ENCODE measurements around the gene C2orf80. TPM values are rescaled to one million over a fixed set of nuclear protein-coding genes. Genes with fewer than 3 reads are reported as not detected.
"Not testable (repeated sequence)": the region's sequence is repeated elsewhere in the genome, so short reads cannot be mapped to it uniquely, and the experiment has no call there.

Gene C2orf80
- total and polyA plus RNA-seq, 2 donors (not counting 3 experiments of a cell fraction or from before 2014, with no cell fraction given), result not detected

- peaks cover 9 to 23% of the 10 kb centered on the region in 2 experiments for H3K27me3 ChIP-seq (ENCODE audit: control insufficient read depth in 2 of 2, insufficient read depth in 2 of 2, low read length in 2 of 2)
- peak within 1 kb of the TSS; percentile 11 for H3K4me2 ChIP-seq (ENCODE audit: insufficient read depth, low read length)
- H2AFZ ChIP-seq (ENCODE audit: low read depth, low read length); FAIRE-seq; H3K4me3 ChIP-seq (replicated peaks in 1 of 3; ENCODE audit: insufficient read depth in 1 of 3, low read depth in 1 of 3, low read length in 3 of 3); BruUV-seq (replicated peaks); H3K79me2 ChIP-seq (ENCODE audit: control insufficient read depth, insufficient read depth, low read length); H3K4me1 ChIP-seq (ENCODE audit: control insufficient read depth, extremely low read depth, insufficient read depth, low read length); H4K20me1 ChIP-seq (replicated peaks; ENCODE audit: control insufficient read depth, extremely low read depth, insufficient read depth, low read length); H3K9me3 ChIP-seq (replicated peaks; ENCODE audit: control insufficient read depth, insufficient read depth, low read length); H3K36me3 ChIP-seq (ENCODE audit: control insufficient read depth in 2 of 2, extremely low read depth in 1 of 2, insufficient read depth in 2 of 2, low read length in 2 of 2); H3K9ac ChIP-seq (replicated peaks; ENCODE audit: extremely low read depth, insufficient read depth, low read length); DNase-seq (ENCODE audit: low read depth, low spot score); H3K27ac ChIP-seq (ENCODE audit: insufficient read depth, low read depth, low read length); POLR2A ChIA-PET; intact Hi-C loops (cut with micrococcal nuclease); dilution Hi-C loops (cut with MboI; ENCODE audit: extremely low pct_ligation_motif_present, low sequenced_read_pairs); H3K9me1 ChIP-seq (replicated peaks; ENCODE audit: control insufficient read depth, extremely low read depth, insufficient read depth, low read length): not testable (repeated sequence)
- peak; percentile 83 for TF ChIP-seq EZH2 (IDR thresholded peaks at IDR 0.05; ENCODE audit: borderline replicate concordance, low read depth, low read length, severe bottlenecking)
- CTCF ChIA-PET, result interaction anchor here (1.2 kb wide), 1 partner anchor 378 kb away, joined by 3 read pairs; no protein-coding TSS in a partner anchor
Measured at GRCh38 chr2:208124013-208124715, 65.7 kb downstream of the C2orf80 start, which contains the start of gene CRYGD. Gene CRYGD (minus strand): TSS chr2:208124524. CDS start chr2:208124473, 51 bp downstream.

DNA sequence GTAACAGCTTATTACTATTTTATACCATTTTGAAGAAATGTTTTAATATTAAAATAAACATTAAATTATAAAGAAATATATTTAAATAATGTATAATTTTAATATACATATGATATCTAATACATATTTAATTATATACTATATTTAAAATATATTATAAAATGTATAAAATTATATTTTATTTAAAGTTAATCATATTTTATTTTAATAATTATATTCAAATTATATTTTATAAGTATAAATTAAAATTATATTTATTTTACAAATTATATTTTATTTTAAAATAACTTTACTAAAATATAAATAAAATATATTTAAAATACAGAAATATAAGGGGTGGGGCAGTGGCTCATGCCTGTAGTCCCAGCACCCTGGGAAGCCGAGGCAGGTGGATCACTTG lies 67.6 kb downstream of the C2orf80 start:
- Histone ChIP-seq H3K79me2 (ENCODE audit: control insufficient read depth, insufficient read depth, low read length) (no peaks in the 10 kb centered on the region), H2AFZ (ENCODE audit: low read depth, low read length) (no peak overlapping the region), H3K9ac (replicated peaks; ENCODE audit: extremely low read depth, insufficient read depth, low read length) (no peak overlapping the region), H3K27ac (ENCODE audit: insufficient read depth, low read depth, low read length) (no peak overlapping the region), H3K4me2 (ENCODE audit: insufficient read depth, low read length) (no peak overlapping the region), H3K4me1 (ENCODE audit: control insufficient read depth, extremely low read depth, insufficient read depth, low read length) (no peaks in the 10 kb centered on the region), H4K20me1 (replicated peaks; ENCODE audit: control insufficient read depth, extremely low read depth, insufficient read depth, low read length) (no peaks in the 10 kb centered on the region), H3K4me3 (replicated peaks in 1 of 3; ENCODE audit: insufficient read depth in 1 of 3, low read depth in 1 of 3, low read length in 3 of 3) (no peak overlapping the region), H3K27me3 (ENCODE audit: control insufficient read depth in 2 of 2, insufficient read depth in 2 of 2, low read length in 2 of 2) (peaks cover 9 to 23% of the 10 kb centered on the region in 2 experiments), H3K9me1 (replicated peaks; ENCODE audit: control insufficient read depth, extremely low read depth, insufficient read depth, low read length) (no peaks in the 10 kb centered on the region), H3K9me3 (replicated peaks; ENCODE audit: control insufficient read depth, insufficient read depth, low read length) (no peaks in the 10 kb centered on the region), H3K36me3 (ENCODE audit: control insufficient read depth in 2 of 2, extremely low read depth in 1 of 2, insufficient read depth in 2 of 2, low read length in 2 of 2) (no peaks in the 10 kb centered on the region)
- TF ChIP-seq, protein P1, sequence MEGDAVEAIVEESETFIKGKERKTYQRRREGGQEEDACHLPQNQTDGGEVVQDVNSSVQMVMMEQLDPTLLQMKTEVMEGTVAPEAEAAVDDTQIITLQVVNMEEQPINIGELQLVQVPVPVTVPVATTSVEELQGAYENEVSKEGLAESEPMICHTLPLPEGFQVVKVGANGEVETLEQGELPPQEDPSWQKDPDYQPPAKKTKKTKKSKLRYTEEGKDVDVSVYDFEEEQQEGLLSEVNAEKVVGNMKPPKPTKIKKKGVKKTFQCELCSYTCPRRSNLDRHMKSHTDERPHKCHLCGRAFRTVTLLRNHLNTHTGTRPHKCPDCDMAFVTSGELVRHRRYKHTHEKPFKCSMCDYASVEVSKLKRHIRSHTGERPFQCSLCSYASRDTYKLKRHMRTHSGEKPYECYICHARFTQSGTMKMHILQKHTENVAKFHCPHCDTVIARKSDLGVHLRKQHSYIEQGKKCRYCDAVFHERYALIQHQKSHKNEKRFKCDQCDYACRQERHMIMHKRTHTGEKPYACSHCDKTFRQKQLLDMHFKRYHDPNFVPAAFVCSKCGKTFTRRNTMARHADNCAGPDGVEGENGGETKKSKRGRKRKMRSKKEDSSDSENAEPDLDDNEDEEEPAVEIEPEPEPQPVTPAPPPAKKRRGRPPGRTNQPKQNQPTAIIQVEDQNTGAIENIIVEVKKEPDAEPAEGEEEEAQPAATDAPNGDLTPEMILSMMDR (IDR thresholded peaks at IDR 0.05; ENCODE audit: extremely low read depth in 1 of 2, insufficient read depth in 1 of 2, low read depth in 1 of 2, low read length in 2 of 2), result no peak
- TF ChIP-seq EZH2 (IDR thresholded peaks at IDR 0.05; ENCODE audit: borderline replicate concordance, low read depth, low read length, severe bottlenecking), result no peak
- intact Hi-C loops (cut with micrococcal nuclease) (no loop called here), dilution Hi-C loops (cut with MboI; ENCODE audit: extremely low pct_ligation_motif_present, low sequenced_read_pairs) (no loop called here)
- FAIRE-seq (no peak), DNase-seq (ENCODE audit: low read depth, low spot score) (no peak)
- CTCF ChIA-PET, result interaction anchor here (1.1 kb wide), 1 partner anchor 21 kb away, joined by 3 read pairs; no protein-coding TSS in a partner anchor
- no TSS peak for BruUV-seq (replicated peaks)
- POLR2A ChIA-PET, result no interaction called here
